G401.6 (cell line): ENCODE data around the gene TNRC18.
"Not testable (repeated sequence)": the region's sequence is repeated elsewhere in the genome, so short reads cannot be mapped to it uniquely, and the experiment has no call there.

Experiments used
- FAIRE-seq: peaks from 2 replicates; lab custom pipeline; 2012; peaks lifted over from hg19 to GRCh38; lab: Jason Lieb, UNC

The TNRC18 gene

GRCh38 chr7:5375925-5376324, 47.7 kb downstream of the TNRC18 start:
- FAIRE-seq: no peak

- no peak for FAIRE-seq
Observed at GRCh38 chr7:5374464-5374863, 49.2 kb downstream of the TNRC18 start.

GRCh38 chr7:5373300-5373699, 50.3 kb downstream of the TNRC18 start:
- FAIRE-seq: no peak

GRCh38 chr7:5370454-5371353, 52.9 kb downstream of the TNRC18 start:
- FAIRE-seq: no peak

- no peak for FAIRE-seq
Observed at GRCh38 chr7:5367661-5368060, 56.0 kb downstream of the TNRC18 start.

- peak; percentile 94 for FAIRE-seq
Observed at GRCh38 chr7:5365976-5366625, 57.5 kb downstream of the TNRC18 start.

GRCh38 chr7:5363729-5364128, 59.9 kb downstream of the TNRC18 start:
- FAIRE-seq: no peak

- FAIRE-seq: no peak
Observed at GRCh38 chr7:5362466-5362865, 61.2 kb downstream of the TNRC18 start.

GRCh38 chr7:5361446-5362127, 62.0 kb downstream of the TNRC18 start:
- no peak for FAIRE-seq

- FAIRE-seq: no peak
Observed at GRCh38 chr7:5360971-5361370, 62.7 kb downstream of the TNRC18 start.

- FAIRE-seq: no peak
Observed at GRCh38 chr7:5360451-5360850, 63.2 kb downstream of the TNRC18 start.

- not testable (repeated sequence) for FAIRE-seq
Observed at GRCh38 chr7:5360021-5360420, 63.6 kb downstream of the TNRC18 start.

GRCh38 chr7:5359344-5359743, 64.3 kb downstream of the TNRC18 start:
- no peak for FAIRE-seq

- FAIRE-seq: no peak
Observed at GRCh38 chr7:5357951-5358350, 65.7 kb downstream of the TNRC18 start.

- no peak for FAIRE-seq
Observed at GRCh38 chr7:5356751-5357119, 66.9 kb downstream of the TNRC18 start.

- no peak for FAIRE-seq
Observed at GRCh38 chr7:5354460-5355232, 69.0 kb downstream of the TNRC18 start.

- no peak for FAIRE-seq
Observed at GRCh38 chr7:5352440-5353010, 71.1 kb downstream of the TNRC18 start.

- no peak for FAIRE-seq
Observed at GRCh38 chr7:5351507-5352265, 71.9 kb downstream of the TNRC18 start.

- no peak for FAIRE-seq
Observed at GRCh38 chr7:5350600-5351385, 72.8 kb downstream of the TNRC18 start.

- no peak for FAIRE-seq
Observed at GRCh38 chr7:5350174-5350463, 73.5 kb downstream of the TNRC18 start.
